Upper lobe of right lung (tissue), 1 donor: ENCODE results near the gene EVA1C. TPM values are rescaled to one million over a fixed set of nuclear protein-coding genes. Genes with fewer than 3 reads are reported as not detected.
A peak's percentile ranks its signal among the peaks of the same experiment; 100 is the strongest.

ENCODE experiments used
- ATAC-seq: fragments of 200-7000 bp; cut with Tn5 transposase; one replicate; pipeline ENCODE4 v1.9.1; 2020; ENCODE audit warnings: mild to moderate bottlenecking, moderate library complexity
- DNase-seq: peaks from one replicate; pipeline ENCODE4 v3.0.0-alpha.2; 2020
- H3K27ac ChIP-seq: fragments of 200-600 bp; one replicate; pipeline ENCODE4 v1.8.0; 2022
- H3K27me3 ChIP-seq: fragments of 200-600 bp; one replicate; pipeline ENCODE4 v1.8.0; 2022; ENCODE audit warnings: mild to moderate bottlenecking
- H3K36me3 ChIP-seq: fragments of 200-600 bp; one replicate; pipeline ENCODE4 v1.8.0; 2022
- H3K4me1 ChIP-seq: fragments of 200-600 bp; one replicate; pipeline ENCODE4 v1.8.0; 2022
- H3K4me3 ChIP-seq: fragments of 200-600 bp; one replicate; pipeline ENCODE4 v1.8.0; 2022; ENCODE audit warnings: mild to moderate bottlenecking
- H3K9me3 ChIP-seq: fragments of 200-600 bp; one replicate; pipeline ENCODE4 v1.8.0; 2022
- CTCF ChIP-seq: fragments of 200-600 bp; IDR thresholded peaks from one replicate; pipeline ENCODE4 v1.8.0; 2022; ENCODE audit warnings: antibody characterized with exemption
- intact Hi-C: fragments of 100-400 bp; cut with DNase I; formaldehyde crosslinking; loops from one replicate; pipeline ENCODE4 v1.11.0; 2022
- total RNA-seq: library from RNA; stranded (reverse); fragmentation: NEBNext Ultra II Directional; extraction: Animal tissue kit (Norgen Biotek cat#: 25700); gene quantifications from one replicate; pipeline ENCODE4 v1.2.1, GENCODE V29; 2021
- donor health status: DM: no; HTN: yes; CAD: no; lungs with severe emphysema.

Gene EVA1C
- total RNA-seq, 1 donor from 2014 or later, result 55.4 TPM

GRCh38 chr21:32562426-32562825 lies 149.9 kb downstream of the EVA1C start:
- no peaks in the 10 kb centered on the region for H3K4me1 ChIP-seq
- no peak for DNase-seq
- TF ChIP-seq CTCF, result peak; percentile 45
- no peaks in the 10 kb centered on the region for H3K9me3 ChIP-seq
- intact Hi-C loops, result no loop called here
- H3K27ac ChIP-seq, result no peak overlapping the region
- no peaks in the 10 kb centered on the region for H3K27me3 ChIP-seq
- H3K4me3 ChIP-seq, result no peak overlapping the region
- peak; percentile 46 for ATAC-seq
- no peaks in the 10 kb centered on the region for H3K36me3 ChIP-seq

- intact Hi-C loops, result no loop called here
- no peaks in the 10 kb centered on the region for H3K9me3 ChIP-seq
- DNase-seq (no peak), ATAC-seq (no peak)
- no peaks in the 10 kb centered on the region for H3K27me3 ChIP-seq
- no peak overlapping the region for H3K4me3 ChIP-seq
- no peaks in the 10 kb centered on the region for H3K4me1 ChIP-seq
- H3K36me3 ChIP-seq, result no peaks in the 10 kb centered on the region
- no peak for TF ChIP-seq CTCF
- H3K27ac ChIP-seq, result no peak overlapping the region
Measured at GRCh38 chr21:32562915-32563314, 150.4 kb downstream of the EVA1C start.

Other genes with a start within 250 kb of the EVA1C start
- gene MIS18A, start 133.7 kb upstream of the EVA1C start, total RNA-seq, result 4.0 TPM
- gene MRAP, start 113.9 kb upstream of the EVA1C start, total RNA-seq, result 0.46 TPM
- gene URB1, start 19.7 kb upstream of the EVA1C start, total RNA-seq, result 14.3 TPM
- 0.78 TPM for gene TCP10L, start 172.8 kb downstream of the EVA1C start, total RNA-seq
- 30.7 TPM for gene CFAP298, start 199.7 kb downstream of the EVA1C start, total RNA-seq